Natural killer cell (primary cell): Measurements from ENCODE around the gene NUB1. TPM values are rescaled to one million over a fixed set of nuclear protein-coding genes. Genes with fewer than 3 reads are reported as not detected.

Experiments used
- ATAC-seq, 3 donors: fragments of 150-1000 bp in 2 of 3; fragments of 200-7000 bp in 1 of 3; cut with Tn5 transposase; 1 replicate in 1 of 3; 2 replicates in 2 of 3; pipeline ENCODE4 v1.10.0; 2021; ENCODE audit warnings: mild to moderate bottlenecking in 2 of 3, moderate library complexity in 2 of 3
- DNase-seq, 2 donors: peaks; one replicate each; pipeline versions ENCODE4 v3.0.0 to v3.0.0-alpha.2; 2013 to 2021; ENCODE audit warnings: mixed read lengths in 1 of 2
- H3K27ac ChIP-seq: one replicate; pipeline ENCODE4 v1.5.1; 2013; ENCODE audit warnings: mild to moderate bottlenecking, low read length
- H3K27me3 ChIP-seq: one replicate; pipeline ENCODE4 v1.6.1; 2013; ENCODE audit warnings: low read length; ENCODE audit not compliant: control insufficient read depth, insufficient read depth
- H3K36me3 ChIP-seq: one replicate; pipeline ENCODE4 v1.6.1; 2013; ENCODE audit warnings: low read length; ENCODE audit not compliant: control insufficient read depth, insufficient read depth
- H3K4me1 ChIP-seq: one replicate; pipeline ENCODE4 v1.6.1; 2013; ENCODE audit warnings: low read length; ENCODE audit not compliant: control insufficient read depth, insufficient read depth
- H3K4me3 ChIP-seq: one replicate; pipeline ENCODE4 v1.5.1; 2013; ENCODE audit warnings: low read length
- H3K9me3 ChIP-seq: one replicate; pipeline ENCODE4 v1.6.1; 2013; ENCODE audit warnings: low read length; ENCODE audit not compliant: control insufficient read depth, insufficient read depth
- H3K27ac Mint-ChIP-seq, 2 donors: one replicate each; pipeline ENCODE4 v1.8.0; 2022; ENCODE audit warnings: mild to moderate bottlenecking in 2 of 2, mixed read lengths in 2 of 2, moderate library complexity in 1 of 2
- H3K27me3 Mint-ChIP-seq, 2 donors: one replicate each; pipeline ENCODE4 v1.8.0; 2022; ENCODE audit warnings: low read depth in 2 of 2, mixed read lengths in 2 of 2
- H3K36me3 Mint-ChIP-seq: one replicate; pipeline ENCODE4 v1.8.0; 2022; ENCODE audit warnings: mixed read lengths
- H3K4me1 Mint-ChIP-seq, 2 donors: one replicate each; pipeline ENCODE4 v1.8.0; 2022; ENCODE audit warnings: mixed read lengths in 2 of 2
- H3K4me3 Mint-ChIP-seq: one replicate; pipeline ENCODE4 v1.8.0; 2022; ENCODE audit warnings: mild to moderate bottlenecking, moderate library complexity, mixed read lengths
- H3K9me3 Mint-ChIP-seq, 2 donors: one replicate each; pipeline ENCODE4 v1.8.0; 2022; ENCODE audit warnings: mixed read lengths in 2 of 2
- CTCF ChIP-seq: fragments of 200-600 bp; IDR thresholded peaks from one replicate; pipeline ENCODE4 v1.8.0; 2022; ENCODE audit warnings: antibody characterized with exemption
- WGBS: methylation state at CpG from one replicate; pipeline ENCODE4 v1.1.7; 2013; ENCODE audit warnings: missing lambda C conversion rate; ENCODE audit not compliant: insufficient coverage; 5-methylcytosine and 5-hydroxymethylcytosine counted together
- intact Hi-C: fragments of 100-400 bp; cut with micrococcal nuclease; formaldehyde crosslinking; loops from one replicate; pipeline ENCODE4 v1.14.2; 2022
- total RNA-seq, 4 donors: library from RNA; stranded (reverse); fragments of 120-200 nt in 1 of 4; gene quantifications; one replicate each; pipeline versions ENCODE4 v1.2.3 to v1.2.4, GENCODE V29; 2013 to 2022

Gene NUB1
- total RNA-seq, 3 donors from 2014 or later (not counting 1 experiment from before 2014, with no cell fraction given) = 110 to 113 (median 111) TPM

- no peak for TF ChIP-seq CTCF
- peaks cover 2 to 8% of the 10 kb centered on the region in 2 donors for H3K9me3 Mint-ChIP-seq
- peaks cover 12% of the 10 kb centered on the region for H3K36me3 Mint-ChIP-seq
- Histone ChIP-seq H3K4me1 (peaks cover 4% of the 10 kb centered on the region), H3K9me3 (peaks cover 16% of the 10 kb centered on the region), H3K4me3 (no peak overlapping the region), H3K27me3 (no peaks in the 10 kb centered on the region), H3K36me3 (no peaks in the 10 kb centered on the region), H3K27ac (no peak overlapping the region)
- 73% methylated on average over 2 of the region's 2 CpGs for WGBS
- H3K27ac Mint-ChIP-seq = no peak overlapping the region
- DNase-seq (no peak), ATAC-seq (no peak)
- no peak overlapping the region for H3K4me3 Mint-ChIP-seq
- peaks cover 0 to 5% of the 10 kb centered on the region in 2 donors for H3K4me1 Mint-ChIP-seq
- intact Hi-C loops = no loop called here
- H3K27me3 Mint-ChIP-seq = no peaks in the 10 kb centered on the region
Observed at GRCh38 chr7:151319189-151319588, 22.4 kb upstream of the NUB1 start.

GRCh38 chr7:151320263-151320845, 21.3 kb upstream of the NUB1 start:
- no peak for DNase-seq
- Histone ChIP-seq H3K9me3 (peaks cover 16% of the 10 kb centered on the region), H3K27me3 (no peaks in the 10 kb centered on the region), H3K4me3 (no peak overlapping the region), H3K4me1 (no peaks in the 10 kb centered on the region), H3K36me3 (no peaks in the 10 kb centered on the region), H3K27ac (no peak overlapping the region)
- Mint-ChIP-seq H3K36me3 (peaks cover 12% of the 10 kb centered on the region), H3K4me1 (no peaks in the 10 kb centered on the region), H3K27ac (no peak overlapping the region), H3K4me3 (no peak overlapping the region), H3K9me3 (peaks cover 2 to 8% of the 10 kb centered on the region in 2 donors), H3K27me3 (peaks cover 2 to 12% of the 10 kb centered on the region in 2 donors)
- intact Hi-C loops = no loop called here
- no peak for TF ChIP-seq CTCF
- WGBS = 94% methylated on average over 5 of the region's 5 CpGs
- ATAC-seq = no peak

- H3K4me3 Mint-ChIP-seq = no peak overlapping the region
- TF ChIP-seq CTCF = no peak
- Histone ChIP-seq H3K9me3 (peaks cover 16% of the 10 kb centered on the region), H3K27me3 (no peaks in the 10 kb centered on the region), H3K4me3 (no peak overlapping the region), H3K36me3 (no peaks in the 10 kb centered on the region), H3K27ac (no peak overlapping the region), H3K4me1 (no peaks in the 10 kb centered on the region)
- DNase-seq (no peak), ATAC-seq (no peak)
- intact Hi-C loops = no loop called here
- 83% methylated on average over 3 of the region's 3 CpGs for WGBS
- no peaks in the 10 kb centered on the region for H3K4me1 Mint-ChIP-seq
- peaks cover 12% of the 10 kb centered on the region for H3K36me3 Mint-ChIP-seq
- peaks cover 2 to 12% of the 10 kb centered on the region in 2 donors for H3K27me3 Mint-ChIP-seq
- H3K9me3 Mint-ChIP-seq = peaks cover 2 to 8% of the 10 kb centered on the region in 2 donors
- H3K27ac Mint-ChIP-seq = no peak overlapping the region
Observed at GRCh38 chr7:151321341-151321740, 20.3 kb upstream of the NUB1 start.

GRCh38 chr7:151322906-151323305, 18.7 kb upstream of the NUB1 start:
- Histone ChIP-seq H3K36me3 (no peaks in the 10 kb centered on the region), H3K4me1 (no peaks in the 10 kb centered on the region), H3K27ac (no peak overlapping the region), H3K27me3 (no peaks in the 10 kb centered on the region), H3K4me3 (no peak overlapping the region), H3K9me3 (peaks cover 18% of the 10 kb centered on the region)
- peaks cover 12% of the 10 kb centered on the region for H3K36me3 Mint-ChIP-seq
- peaks cover 2 to 8% of the 10 kb centered on the region in 2 donors for H3K9me3 Mint-ChIP-seq
- no peak overlapping the region for H3K27ac Mint-ChIP-seq
- DNase-seq = no peak
- no peaks in the 10 kb centered on the region for H3K4me1 Mint-ChIP-seq
- ATAC-seq = no peak
- intact Hi-C loops = no loop called here
- no peak overlapping the region for H3K4me3 Mint-ChIP-seq
- peaks cover 2 to 12% of the 10 kb centered on the region in 2 donors for H3K27me3 Mint-ChIP-seq
- no peak for TF ChIP-seq CTCF
